Fibroblast of lung (primary cell): ENCODE data around the gene SECISBP2L. TPM values are rescaled to one million over a fixed set of nuclear protein-coding genes. Genes with fewer than 3 reads are reported as not detected.

ENCODE experiments used
- DNase-seq, 2 donors: peaks; one replicate each; pipeline versions ENCODE4 v3.0.0 to v3.0.0-alpha.2; 2010; ENCODE audit warnings: low read depth in 2 of 2
- H2AFZ ChIP-seq: 2 replicates; pipeline ENCODE4 v1.5.1; 2012; ENCODE audit warnings: low read length, control low read depth, inconsistent platforms
- H3K27ac ChIP-seq: 2 replicates; pipeline ENCODE4 v1.5.1; 2011; ENCODE audit warnings: low read length, control low read depth; ENCODE audit not compliant: insufficient read depth
- H3K27me3 ChIP-seq: 2 replicates; pipeline ENCODE4 v1.5.1; 2011; ENCODE audit warnings: mild to moderate bottlenecking, low read length; ENCODE audit not compliant: control insufficient read depth, insufficient read depth
- H3K36me3 ChIP-seq: 2 replicates; pipeline ENCODE4 v1.5.1; 2011; ENCODE audit warnings: low read length; ENCODE audit not compliant: control insufficient read depth, insufficient read depth
- H3K4me1 ChIP-seq: 2 replicates; pipeline ENCODE4 v1.5.1; 2011; ENCODE audit warnings: low read length; ENCODE audit not compliant: control insufficient read depth, insufficient read depth; ENCODE audit errors: extremely low read depth
- H3K4me2 ChIP-seq: 2 replicates; pipeline ENCODE4 v1.5.1; 2011; ENCODE audit warnings: low read length, control low read depth; ENCODE audit not compliant: insufficient read depth; ENCODE audit errors: extremely low read depth
- H3K4me3 ChIP-seq, 4 experiments: fragments of 200-600 bp in 1 of 4; sonication (generic) in 1 of 4; replicated peaks in 1 of 4; 2 replicates each; pipeline ENCODE4 v1.5.1; 2011 to 2016; ENCODE audit warnings: low read length in 4 of 4, low read depth in 3 of 4, mild to moderate bottlenecking in 3 of 4, control low read depth in 2 of 4, inconsistent platforms in 1 of 4, mixed read lengths in 1 of 4; ENCODE audit not compliant: insufficient read depth in 1 of 4; ENCODE audit errors: control extremely low read depth in 1 of 4
- H3K79me2 ChIP-seq: 2 replicates; pipeline ENCODE4 v1.5.1; 2012; ENCODE audit warnings: mild to moderate bottlenecking, low read length, inconsistent platforms; ENCODE audit not compliant: control insufficient read depth, insufficient read depth
- H3K9ac ChIP-seq: 2 replicates; pipeline ENCODE4 v1.5.1; 2011; ENCODE audit warnings: mild to moderate bottlenecking, low read length, control low read depth; ENCODE audit not compliant: insufficient read depth
- H3K9me3 ChIP-seq: 2 replicates; pipeline ENCODE4 v1.5.1; 2012; ENCODE audit warnings: low read depth, low read length; ENCODE audit not compliant: control insufficient read depth, insufficient read depth
- H4K20me1 ChIP-seq: 2 replicates; pipeline ENCODE4 v1.5.1; 2011; ENCODE audit warnings: low read length; ENCODE audit not compliant: control insufficient read depth, insufficient read depth; ENCODE audit errors: extremely low read depth
- CTCF ChIP-seq, 2 donors: IDR thresholded peaks in 1 of 2; conservative IDR thresholded peaks in 1 of 2; 1 replicate in 1 of 2; 2 replicates in 1 of 2; pipeline ENCODE4 v1.5.1; 2011 to 2012; ENCODE audit warnings: low read length in 2 of 2, control low read depth in 1 of 2, inconsistent platforms in 1 of 2, low read depth in 1 of 2, mild to moderate bottlenecking in 1 of 2
- EZH2 ChIP-seq: IDR thresholded peaks from 2 replicates; pipeline ENCODE4 v1.5.1; 2012; ENCODE audit warnings: low read length, control low read depth, mild to moderate bottlenecking; ENCODE audit errors: missing control alignments
- polyA plus RNA-seq, 2 donors: library from polyadenylated mRNA; depleted of rRNA in 1 of 2; stranded (reverse) in 1 of 2; unstranded in 1 of 2; fragments of >200 nt; gene quantifications; 2 replicates each; pipeline ENCODE4 v1.2.1, GENCODE V29; 2011 to 2012; ENCODE audit warnings: missing spikeins in 1 of 2
- total RNA-seq: library from RNA; depleted of rRNA; stranded (reverse); fragments of >200 nt; gene quantifications from 2 replicates; pipeline ENCODE4 v1.2.1, GENCODE V29; 2014

Gene SECISBP2L
- total and polyA plus RNA-seq, 2 donors (not counting 1 experiment from before 2014, with no cell fraction given), result 25.7 to 44.3 TPM

- Histone ChIP-seq H3K4me2 (peak overlapping the region; percentile 9), H4K20me1 (no peaks in the 10 kb centered on the region), H3K9ac (no peak overlapping the region), H3K4me3 (no peak overlapping the region), H3K4me1 (peaks cover 4% of the 10 kb centered on the region), H3K36me3 (no peaks in the 10 kb centered on the region), H2AFZ (no peak overlapping the region), H3K9me3 (no peaks in the 10 kb centered on the region), H3K27ac (no peak overlapping the region), H3K79me2 (peaks cover 28% of the 10 kb centered on the region), H3K27me3 (no peaks in the 10 kb centered on the region)
- no peak for TF ChIP-seq EZH2
- no peak for TF ChIP-seq CTCF (conservative IDR thresholded peaks at IDR 0.05 in 1 of 2, IDR thresholded peaks at IDR 0.05 in 1 of 2; ENCODE audit: low read depth in 1 of 2, low read length in 2 of 2)
- DNase-seq, result peak; percentile 62 to 69
Observed at GRCh38 chr15:49036650-49037545, 9.3 kb downstream of the SECISBP2L start.

- Histone ChIP-seq H3K4me1 (peaks cover 4% of the 10 kb centered on the region), H3K27me3 (no peaks in the 10 kb centered on the region), H4K20me1 (no peaks in the 10 kb centered on the region), H3K36me3 (no peaks in the 10 kb centered on the region), H3K4me2 (no peak overlapping the region), H3K9me3 (no peaks in the 10 kb centered on the region), H3K4me3 (no peak overlapping the region), H3K27ac (no peak overlapping the region), H3K9ac (no peak overlapping the region), H2AFZ (no peak overlapping the region), H3K79me2 (peaks cover 21% of the 10 kb centered on the region)
- DNase-seq, result no peak
- TF ChIP-seq EZH2, result no peak
- TF ChIP-seq CTCF (conservative IDR thresholded peaks at IDR 0.05 in 1 of 2, IDR thresholded peaks at IDR 0.05 in 1 of 2; ENCODE audit: low read depth in 1 of 2, low read length in 2 of 2), result no peak
Observed at GRCh38 chr15:49035825-49036224, 10.4 kb downstream of the SECISBP2L start.

- Histone ChIP-seq H3K9ac (no peak overlapping the region), H3K9me3 (no peaks in the 10 kb centered on the region), H2AFZ (no peak overlapping the region), H3K36me3 (no peaks in the 10 kb centered on the region), H3K4me3 (no peak overlapping the region), H3K79me2 (peaks cover 8% of the 10 kb centered on the region), H3K27ac (no peak overlapping the region), H4K20me1 (no peaks in the 10 kb centered on the region), H3K27me3 (no peaks in the 10 kb centered on the region), H3K4me2 (no peak overlapping the region), H3K4me1 (peaks cover 4% of the 10 kb centered on the region)
- TF ChIP-seq CTCF (conservative IDR thresholded peaks at IDR 0.05 in 1 of 2, IDR thresholded peaks at IDR 0.05 in 1 of 2; ENCODE audit: low read depth in 1 of 2, low read length in 2 of 2), result no peak
- TF ChIP-seq EZH2, result no peak
- DNase-seq, result peak in 1 of 2 donors; percentile 51
Observed at GRCh38 chr15:49032601-49033145, 13.6 kb downstream of the SECISBP2L start.
